ENCODE measurements around the gene CHRDL1.

GRCh38 chrX:110699109-110699508 is 96.5 kb downstream of the CHRDL1 start:
- TF ChIP-seq POLR2A (IDR thresholded peaks at IDR 0.05), result no peak
- TF ChIP-seq, protein P1, sequence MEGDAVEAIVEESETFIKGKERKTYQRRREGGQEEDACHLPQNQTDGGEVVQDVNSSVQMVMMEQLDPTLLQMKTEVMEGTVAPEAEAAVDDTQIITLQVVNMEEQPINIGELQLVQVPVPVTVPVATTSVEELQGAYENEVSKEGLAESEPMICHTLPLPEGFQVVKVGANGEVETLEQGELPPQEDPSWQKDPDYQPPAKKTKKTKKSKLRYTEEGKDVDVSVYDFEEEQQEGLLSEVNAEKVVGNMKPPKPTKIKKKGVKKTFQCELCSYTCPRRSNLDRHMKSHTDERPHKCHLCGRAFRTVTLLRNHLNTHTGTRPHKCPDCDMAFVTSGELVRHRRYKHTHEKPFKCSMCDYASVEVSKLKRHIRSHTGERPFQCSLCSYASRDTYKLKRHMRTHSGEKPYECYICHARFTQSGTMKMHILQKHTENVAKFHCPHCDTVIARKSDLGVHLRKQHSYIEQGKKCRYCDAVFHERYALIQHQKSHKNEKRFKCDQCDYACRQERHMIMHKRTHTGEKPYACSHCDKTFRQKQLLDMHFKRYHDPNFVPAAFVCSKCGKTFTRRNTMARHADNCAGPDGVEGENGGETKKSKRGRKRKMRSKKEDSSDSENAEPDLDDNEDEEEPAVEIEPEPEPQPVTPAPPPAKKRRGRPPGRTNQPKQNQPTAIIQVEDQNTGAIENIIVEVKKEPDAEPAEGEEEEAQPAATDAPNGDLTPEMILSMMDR (IDR thresholded peaks at IDR 0.05), result no peak
